Hepatocyte (in vitro differentiated cells): Measurements from ENCODE around the gene ITGA8. TPM values are rescaled to one million over a fixed set of nuclear protein-coding genes. Genes with fewer than 3 reads are reported as not detected.

Source experiments
- DNase-seq: peaks from one replicate; pipeline ENCODE4 v3.0.0-alpha.2; 2016; ENCODE audit warnings: low spot score
- H2AFZ ChIP-seq: fragments of 200-600 bp; sonication (generic); 2 replicates; pipeline ENCODE4 v1.6.0; 2016; ENCODE audit warnings: antibody characterized with exemption, mild to moderate bottlenecking
- H3K27ac ChIP-seq: fragments of 200-600 bp; sonication (generic); 2 replicates; pipeline ENCODE4 v1.5.1; 2016; ENCODE audit warnings: mild to moderate bottlenecking
- H3K27me3 ChIP-seq: fragments of 200-600 bp; sonication (generic); 2 replicates; pipeline ENCODE4 v1.6.1; 2016
- H3K36me3 ChIP-seq: fragments of 200-600 bp; sonication (generic); replicated peaks from 2 replicates; pipeline ENCODE4 v1.5.1; 2016; ENCODE audit warnings: low read depth; ENCODE audit not compliant: insufficient read depth
- H3K4me1 ChIP-seq: fragments of 200-600 bp; sonication (generic); 2 replicates; pipeline ENCODE4 v1.5.1; 2016; ENCODE audit warnings: mild to moderate bottlenecking, moderate library complexity; ENCODE audit not compliant: insufficient read depth
- H3K4me2 ChIP-seq: fragments of 200-600 bp; sonication (generic); 2 replicates; pipeline ENCODE4 v1.6.0; 2016
- H3K4me3 ChIP-seq: fragments of 200-600 bp; sonication (generic); 2 replicates; pipeline ENCODE4 v1.5.1; 2016; ENCODE audit warnings: mild to moderate bottlenecking
- H3K79me2 ChIP-seq: fragments of 200-600 bp; sonication (generic); 2 replicates; pipeline ENCODE4 v1.6.0; 2017; ENCODE audit warnings: mild to moderate bottlenecking
- H3K9me2 ChIP-seq: fragments of 200-600 bp; sonication (generic); replicated peaks from 2 replicates; pipeline ENCODE4 v1.6.0; 2017; ENCODE audit warnings: mild to moderate bottlenecking; ENCODE audit not compliant: insufficient read depth
- H3K9me3 ChIP-seq: fragments of 200-600 bp; sonication (generic); 2 replicates; pipeline ENCODE4 v1.5.1; 2016; ENCODE audit warnings: low read depth, mild to moderate bottlenecking
- H4K20me1 ChIP-seq: fragments of 200-600 bp; sonication (generic); 2 replicates; pipeline ENCODE4 v1.6.0; 2016; ENCODE audit warnings: mild to moderate bottlenecking; ENCODE audit not compliant: insufficient read depth, poor library complexity, severe bottlenecking
- CTCF ChIP-seq: fragments of 200-600 bp; sonication (generic); IDR thresholded peaks from 2 replicates; pipeline ENCODE4 v1.5.1; 2016; ENCODE audit warnings: antibody characterized with exemption, mild to moderate bottlenecking; ENCODE audit not compliant: poor library complexity
- EZH2 ChIP-seq: fragments of 200-600 bp; sonication (generic); IDR thresholded peaks from 2 replicates; pipeline ENCODE4 v1.6.1; 2016; ENCODE audit warnings: antibody characterized with exemption, mild to moderate bottlenecking, borderline replicate concordance
- EZH2phosphoT487 ChIP-seq: fragments of 200-600 bp; sonication (generic); IDR thresholded peaks from one replicate; pipeline ENCODE4 v1.6.1; 2018; ENCODE audit warnings: antibody characterized with exemption, mild to moderate bottlenecking, low read depth, moderate library complexity; ENCODE audit not compliant: unreplicated experiment, severe bottlenecking
- WGBS: methylation state at CpG from one replicate; pipeline ENCODE4 v1.1.6; 2016; ENCODE audit warnings: low lambda C conversion rate; ENCODE audit errors: missing lambda C conversion rate; 5-methylcytosine and 5-hydroxymethylcytosine counted together
- polyA plus RNA-seq: library from polyadenylated mRNA; unstranded; fragments of >200 nt; fragmentation: Nextera tagmentation; extraction: Ambion mirVana; gene quantifications from 2 replicates; pipeline ENCODE4 v1.2.1, GENCODE V29; 2016
- total RNA-seq: library from RNA; depleted of rRNA; stranded (reverse); fragments of >200 nt; gene quantifications from 2 replicates; pipeline ENCODE4 v1.2.3, GENCODE V29; 2014

ITGA8 gene
- total and polyA plus RNA-seq, 2 experiments from 2014 or later = 2.9 to 16.8 TPM

GRCh38 chr10:15741581-15741980 is 21.9 kb upstream of the ITGA8 start:
- H3K4me1 ChIP-seq = no peaks in the 10 kb centered on the region
- H2AFZ ChIP-seq = no peak overlapping the region
- no peak overlapping the region for H3K4me3 ChIP-seq
- H3K36me3 ChIP-seq = no peaks in the 10 kb centered on the region
- no peaks in the 10 kb centered on the region for H3K9me3 ChIP-seq
- H3K4me2 ChIP-seq = no peak overlapping the region
- 93% methylated on average over 5 of the region's 5 CpGs for WGBS
- H4K20me1 ChIP-seq = no peaks in the 10 kb centered on the region
- H3K27me3 ChIP-seq = no peaks in the 10 kb centered on the region
- H3K27ac ChIP-seq = no peak overlapping the region
- DNase-seq = no peak
- no peaks in the 10 kb centered on the region for H3K9me2 ChIP-seq
- TF ChIP-seq EZH2phosphoT487 (no peak), EZH2 (no peak), CTCF (no peak)
- H3K79me2 ChIP-seq = no peaks in the 10 kb centered on the region

- H3K36me3 ChIP-seq = no peaks in the 10 kb centered on the region
- no peaks in the 10 kb centered on the region for H3K4me1 ChIP-seq
- no peak overlapping the region for H2AFZ ChIP-seq
- no peak overlapping the region for H3K4me3 ChIP-seq
- no peaks in the 10 kb centered on the region for H4K20me1 ChIP-seq
- no peak overlapping the region for H3K27ac ChIP-seq
- no peak for DNase-seq
- no peaks in the 10 kb centered on the region for H3K9me2 ChIP-seq
- H3K9me3 ChIP-seq = no peaks in the 10 kb centered on the region
- WGBS = 85% methylated on average over 6 of the region's 6 CpGs
- no peaks in the 10 kb centered on the region for H3K27me3 ChIP-seq
- TF ChIP-seq EZH2phosphoT487 (no peak), EZH2 (no peak)
- H3K4me2 ChIP-seq = no peak overlapping the region
- H3K79me2 ChIP-seq = no peaks in the 10 kb centered on the region
These were observed 20.5 kb upstream of the ITGA8 start for GRCh38 chr10:15740261-15740660.

- Histone ChIP-seq H3K9me3 (no peaks in the 10 kb centered on the region), H4K20me1 (no peaks in the 10 kb centered on the region), H3K79me2 (no peaks in the 10 kb centered on the region), H3K4me3 (no peak overlapping the region), H3K27me3 (no peaks in the 10 kb centered on the region), H3K4me1 (no peaks in the 10 kb centered on the region), H3K9me2 (no peaks in the 10 kb centered on the region), H3K4me2 (no peak overlapping the region), H3K36me3 (no peaks in the 10 kb centered on the region), H3K27ac (no peak overlapping the region), H2AFZ (no peak overlapping the region)
- TF ChIP-seq EZH2 (no peak), EZH2phosphoT487 (no peak), CTCF (no peak)
- whole genome bisulfite sequencing = 73% methylated on average over 9 of the region's 9 CpGs
- DNase-seq = no peak
These were observed 19.7 kb upstream of the ITGA8 start for GRCh38 chr10:15739254-15739970.

- Histone ChIP-seq H3K4me2 (peak overlapping the region; percentile 2), H3K9me3 (no peaks in the 10 kb centered on the region), H2AFZ (no peak overlapping the region), H3K4me3 (no peak overlapping the region), H4K20me1 (no peaks in the 10 kb centered on the region), H3K27me3 (no peaks in the 10 kb centered on the region), H3K27ac (peak overlapping the region; percentile 32), H3K9me2 (no peaks in the 10 kb centered on the region), H3K79me2 (no peaks in the 10 kb centered on the region), H3K4me1 (no peaks in the 10 kb centered on the region), H3K36me3 (no peaks in the 10 kb centered on the region)
- DNase-seq = no peak
- 85% methylated on average over 10 of the region's 10 CpGs for WGBS
- TF ChIP-seq EZH2 (no peak), CTCF (no peak), EZH2phosphoT487 (no peak)
These were observed 18.7 kb upstream of the ITGA8 start for GRCh38 chr10:15738270-15738925.
